ENCODE measurements around the gene VWC2. TPM values are rescaled to one million over a fixed set of nuclear protein-coding genes. Genes with fewer than 3 reads are reported as not detected.

The VWC2 gene
- total and polyA plus RNA-seq, 2 donors (not counting 1 experiment from before 2014, with no cell fraction given) = not detected

GRCh38 chr7:49852619-49853462, 79.4 kb downstream of the VWC2 start:
- no peaks in the 10 kb centered on the region for H3K79me2 ChIP-seq (ENCODE audit: control insufficient read depth, insufficient read depth, low read length)
- TF ChIP-seq CTCF (IDR thresholded peaks at IDR 0.05) (no peak), EZH2 (IDR thresholded peaks at IDR 0.05; ENCODE audit: borderline replicate concordance, insufficient read depth, low read depth, low read length, poor library complexity, severe bottlenecking) (no peak)
- peaks cover 1% of the 10 kb centered on the region for H3K27me3 Mint-ChIP-seq
- no peak overlapping the region for H3K4me3 Mint-ChIP-seq
- ATAC-seq (ENCODE audit: low read depth) = no peak
- peak; percentile 3 for DNase-seq
- 52% methylated on average over 10 of the region's 11 CpGs for WGBS (ENCODE audit: insufficient coverage)
- H3K9me3 Mint-ChIP-seq (ENCODE audit: insufficient read depth) = no peaks in the 10 kb centered on the region
- H4K20me1 ChIP-seq (ENCODE audit: control insufficient read depth, insufficient read depth, low read length, poor library complexity, severe bottlenecking) = no peaks in the 10 kb centered on the region
- H3K9ac ChIP-seq (ENCODE audit: low read length) = no peak overlapping the region
- CTCF ChIA-PET = no interaction called here
- no peaks in the 10 kb centered on the region for H3K36me3 ChIP-seq (replicated peaks in 1 of 2; ENCODE audit: control extremely low read depth in 1 of 2, control insufficient read depth in 1 of 2, extremely low read depth in 1 of 2, insufficient read depth in 2 of 2, low read length in 1 of 2)
- POLR2A ChIA-PET = no interaction called here
- H3K27me3 ChIP-seq (replicated peaks in 1 of 4; ENCODE audit: control extremely low read depth in 1 of 4, control insufficient read depth in 3 of 4, insufficient read depth in 4 of 4, low read length in 3 of 4) = no peaks in the 10 kb centered on the region
- no peak overlapping the region for H3K27ac ChIP-seq (ENCODE audit: low read length in 2 of 2)
- H3K27ac Mint-ChIP-seq = no peak overlapping the region
- no peak overlapping the region for H2AFZ ChIP-seq (ENCODE audit: insufficient read depth, low read depth, low read length, poor library complexity, severe bottlenecking)
- no peak overlapping the region for H3K4me2 ChIP-seq (replicated peaks; ENCODE audit: low read depth, low read length, poor library complexity, severe bottlenecking)
- H3K9me3 ChIP-seq (ENCODE audit: control extremely low read depth in 1 of 3, control insufficient read depth in 2 of 3, insufficient read depth in 1 of 3, low read length in 2 of 3) = peaks cover 0 to 3% (median 0%) of the 10 kb centered on the region in 3 donors
- intact Hi-C loops (cut with micrococcal nuclease) = no loop called here
- no peaks in the 10 kb centered on the region for H3K4me1 Mint-ChIP-seq
- H3K4me3 ChIP-seq (ENCODE audit: control extremely low read depth in 1 of 5, extremely low read depth in 1 of 5, insufficient read depth in 1 of 5, low read depth in 2 of 5, low read length in 4 of 5) = no peak overlapping the region
- H3K4me1 ChIP-seq (ENCODE audit: control insufficient read depth in 2 of 2, insufficient read depth in 2 of 2, low read length in 2 of 2) = no peaks in the 10 kb centered on the region

GRCh38 chr7:49855281-49855980, 82.0 kb downstream of the VWC2 start:
- no peak for ATAC-seq (ENCODE audit: low read depth)
- Histone ChIP-seq H3K27me3 (replicated peaks in 1 of 4; ENCODE audit: control extremely low read depth in 1 of 4, control insufficient read depth in 3 of 4, insufficient read depth in 4 of 4, low read length in 3 of 4) (no peaks in the 10 kb centered on the region), H3K79me2 (ENCODE audit: control insufficient read depth, insufficient read depth, low read length) (no peaks in the 10 kb centered on the region), H2AFZ (ENCODE audit: insufficient read depth, low read depth, low read length, poor library complexity, severe bottlenecking) (no peak overlapping the region), H4K20me1 (ENCODE audit: control insufficient read depth, insufficient read depth, low read length, poor library complexity, severe bottlenecking) (no peaks in the 10 kb centered on the region), H3K4me1 (ENCODE audit: control insufficient read depth in 2 of 2, insufficient read depth in 2 of 2, low read length in 2 of 2) (no peaks in the 10 kb centered on the region), H3K9me3 (ENCODE audit: control extremely low read depth in 1 of 3, control insufficient read depth in 2 of 3, insufficient read depth in 1 of 3, low read length in 2 of 3) (peaks cover 0 to 3% (median 0%) of the 10 kb centered on the region in 3 donors), H3K9ac (ENCODE audit: low read length) (no peak overlapping the region), H3K27ac (ENCODE audit: low read length in 2 of 2) (no peak overlapping the region), H3K4me2 (replicated peaks; ENCODE audit: low read depth, low read length, poor library complexity, severe bottlenecking) (no peak overlapping the region), H3K36me3 (replicated peaks in 1 of 2; ENCODE audit: control extremely low read depth in 1 of 2, control insufficient read depth in 1 of 2, extremely low read depth in 1 of 2, insufficient read depth in 2 of 2, low read length in 1 of 2) (no peaks in the 10 kb centered on the region), H3K4me3 (ENCODE audit: control extremely low read depth in 1 of 5, extremely low read depth in 1 of 5, insufficient read depth in 1 of 5, low read depth in 2 of 5, low read length in 4 of 5) (no peak overlapping the region)
- no peaks in the 10 kb centered on the region for H3K4me1 Mint-ChIP-seq
- no peak for DNase-seq
- H3K27ac Mint-ChIP-seq = no peak overlapping the region
- no peaks in the 10 kb centered on the region for H3K9me3 Mint-ChIP-seq (ENCODE audit: insufficient read depth)
- no peak for TF ChIP-seq CTCF (IDR thresholded peaks at IDR 0.05)
- TF ChIP-seq EZH2 (IDR thresholded peaks at IDR 0.05; ENCODE audit: borderline replicate concordance, insufficient read depth, low read depth, low read length, poor library complexity, severe bottlenecking) = no peak
- WGBS (ENCODE audit: insufficient coverage) = 75% methylated on average over 7 of the region's 7 CpGs
- ChIA-PET CTCF (no interaction called here), POLR2A (no interaction called here)
- intact Hi-C loops (cut with micrococcal nuclease) = no loop called here
- H3K27me3 Mint-ChIP-seq = no peaks in the 10 kb centered on the region
- H3K4me3 Mint-ChIP-seq = no peak overlapping the region
